Activated naive CD8-positive, alpha-beta T cell treated with anti-CD3 and anti-CD28 coated beads for 36 hours (primary cell): Measurements from ENCODE around the gene DSCAML1. TPM values are rescaled to one million over a fixed set of nuclear protein-coding genes. Genes with fewer than 3 reads are reported as not detected.

Experiments used
- DNase-seq: peaks from one replicate; pipeline ENCODE4 v3.0.0; 2021
- H3K27ac Mint-ChIP-seq: one replicate; pipeline ENCODE4 v1.8.0; 2022; ENCODE audit warnings: mild to moderate bottlenecking, moderate library complexity, mixed read lengths
- H3K27me3 Mint-ChIP-seq: one replicate; pipeline ENCODE4 v1.8.0; 2022; ENCODE audit warnings: mild to moderate bottlenecking, mixed read lengths
- H3K36me3 Mint-ChIP-seq: one replicate; pipeline ENCODE4 v1.8.0; 2021; ENCODE audit warnings: mild to moderate bottlenecking, mixed read lengths
- H3K4me1 Mint-ChIP-seq: one replicate; pipeline ENCODE4 v1.8.0; 2021; ENCODE audit warnings: mixed read lengths
- H3K4me3 Mint-ChIP-seq: one replicate; pipeline ENCODE4 v1.8.0; 2022; ENCODE audit warnings: mild to moderate bottlenecking, moderate library complexity, mixed read lengths
- H3K9me3 Mint-ChIP-seq: one replicate; pipeline ENCODE4 v1.8.0; 2022; ENCODE audit warnings: mixed read lengths
- total RNA-seq, 2 experiments: library from RNA; stranded (reverse); gene quantifications; one replicate each; pipeline ENCODE4 v1.2.3, GENCODE V29; 2021

DSCAML1 gene
- total RNA-seq = under 1 TPM; 0.87 to 0.94 TPM

DNA sequence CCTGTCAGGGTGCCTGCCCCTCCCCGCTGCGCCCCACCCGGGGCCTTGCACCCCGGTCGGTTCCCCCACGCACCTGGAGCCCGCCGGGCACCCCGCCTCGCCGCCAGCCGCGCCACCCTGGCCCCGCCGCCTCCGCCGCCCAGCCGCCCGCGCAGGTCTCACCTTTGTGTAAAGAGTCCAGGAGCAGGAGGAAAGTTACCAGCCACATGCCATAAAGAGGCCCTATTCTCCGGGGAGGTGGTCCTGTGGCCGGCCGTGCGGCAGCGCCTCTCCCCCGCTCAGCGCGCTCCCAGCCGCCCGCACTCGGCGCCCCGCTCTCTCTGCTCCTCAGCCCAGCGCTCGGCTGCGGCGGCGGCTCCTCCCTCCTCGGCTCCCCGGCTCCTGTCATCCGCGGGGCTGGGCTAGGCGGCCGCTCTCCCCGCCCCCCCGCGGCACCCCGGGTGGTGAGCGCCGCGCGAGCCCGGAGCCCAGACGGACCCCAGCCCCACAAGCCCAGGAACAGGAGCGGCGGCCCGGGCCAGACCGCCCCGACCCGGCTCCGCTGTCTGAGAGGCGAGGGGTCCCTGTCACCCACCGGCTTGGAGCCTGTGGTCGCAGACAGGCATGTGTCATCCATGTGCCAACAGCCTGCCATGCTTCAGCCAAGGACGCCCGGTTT lies at the start of gene DSCAML1:
DSCAML1 (minus strand) TSS at position 345 of the 658 bp plus-strand sequence; CDS start at position 208, 137 bp downstream.
- Mint-ChIP-seq H3K27ac (no peak within 1 kb of the TSS), H3K4me1 (peaks cover 8% of the 10 kb centered on the region), H3K36me3 (no peaks in the 10 kb centered on the region), H3K27me3 (peaks cover 61% of the 10 kb centered on the region), H3K9me3 (no peaks in the 10 kb centered on the region), H3K4me3 (peak within 1 kb of the TSS; percentile 52)
- peak; percentile 66 for DNase-seq

GRCh38 chr11:117843666-117844484 lies 46.9 kb upstream of the DSCAML1 start:
- no peak overlapping the region for H3K27ac Mint-ChIP-seq
- no peaks in the 10 kb centered on the region for H3K9me3 Mint-ChIP-seq
- peaks cover 5% of the 10 kb centered on the region for H3K4me1 Mint-ChIP-seq
- no peak overlapping the region for H3K4me3 Mint-ChIP-seq
- peak; percentile 71 for DNase-seq
- H3K27me3 Mint-ChIP-seq = no peaks in the 10 kb centered on the region
- H3K36me3 Mint-ChIP-seq = no peaks in the 10 kb centered on the region

- Mint-ChIP-seq H3K9me3 (no peaks in the 10 kb centered on the region), H3K36me3 (no peaks in the 10 kb centered on the region), H3K4me1 (peaks cover 6% of the 10 kb centered on the region)
Observed at GRCh38 chr11:117842131-117842941, 45.3 kb upstream of the DSCAML1 start.

DNA sequence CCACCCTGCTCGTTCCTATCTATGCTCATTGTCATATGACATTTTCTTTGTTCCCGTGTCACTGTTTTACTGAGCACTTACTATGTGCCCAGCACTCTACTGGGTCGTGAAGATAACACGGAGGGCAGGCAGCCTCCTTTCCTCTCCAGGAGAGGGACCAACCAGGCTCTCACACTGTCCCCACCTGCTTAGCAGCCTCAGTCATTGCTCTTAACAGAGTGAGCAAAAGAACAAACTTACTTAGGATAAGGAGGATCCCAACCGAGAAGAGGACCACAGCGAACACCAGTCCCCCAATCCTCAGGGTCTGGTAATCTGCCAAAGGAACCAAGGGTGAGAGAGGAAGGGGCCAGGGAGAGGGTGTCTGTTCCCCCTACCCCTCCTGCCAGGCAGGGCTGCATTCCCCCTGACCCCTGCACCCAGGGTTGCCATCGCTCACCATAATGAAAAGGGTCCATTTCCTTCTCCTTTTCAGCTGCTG lies 44.6 kb upstream of the DSCAML1 start:
- Mint-ChIP-seq H3K27ac (no peak overlapping the region), H3K9me3 (no peaks in the 10 kb centered on the region), H3K36me3 (no peaks in the 10 kb centered on the region), H3K4me1 (peaks cover 6% of the 10 kb centered on the region), H3K27me3 (no peaks in the 10 kb centered on the region), H3K4me3 (no peak overlapping the region)
- no peak for DNase-seq

More at GRCh38 chr11:117842131-117842941, 45.3 kb upstream of the DSCAML1 start:
- no peak for DNase-seq
- Mint-ChIP-seq H3K27me3 (no peaks in the 10 kb centered on the region), H3K4me3 (no peak overlapping the region), H3K27ac (no peak overlapping the region)

GRCh38 chr11:117840881-117841550 lies 44.0 kb upstream of the DSCAML1 start:
- Mint-ChIP-seq H3K9me3 (no peaks in the 10 kb centered on the region), H3K4me1 (peaks cover 6% of the 10 kb centered on the region), H3K27me3 (no peaks in the 10 kb centered on the region), H3K36me3 (no peaks in the 10 kb centered on the region), H3K4me3 (no peak overlapping the region), H3K27ac (no peak overlapping the region)
- DNase-seq = no peak

- H3K27ac Mint-ChIP-seq = no peak overlapping the region
- DNase-seq = no peak
- H3K36me3 Mint-ChIP-seq = no peaks in the 10 kb centered on the region
- no peaks in the 10 kb centered on the region for H3K27me3 Mint-ChIP-seq
- peaks cover 6% of the 10 kb centered on the region for H3K4me1 Mint-ChIP-seq
- H3K4me3 Mint-ChIP-seq = no peak overlapping the region
- H3K9me3 Mint-ChIP-seq = no peaks in the 10 kb centered on the region
Observed at GRCh38 chr11:117839936-117840813, 43.2 kb upstream of the DSCAML1 start.

GRCh38 chr11:117839380-117839881 lies 42.4 kb upstream of the DSCAML1 start:
- peaks cover 6% of the 10 kb centered on the region for H3K4me1 Mint-ChIP-seq
- no peaks in the 10 kb centered on the region for H3K36me3 Mint-ChIP-seq
- no peaks in the 10 kb centered on the region for H3K9me3 Mint-ChIP-seq
- H3K27ac Mint-ChIP-seq = no peak overlapping the region
- H3K27me3 Mint-ChIP-seq = no peaks in the 10 kb centered on the region
- no peak overlapping the region for H3K4me3 Mint-ChIP-seq
- no peak for DNase-seq

- Mint-ChIP-seq H3K27ac (no peak overlapping the region), H3K4me3 (no peak overlapping the region), H3K4me1 (peaks cover 6% of the 10 kb centered on the region), H3K9me3 (no peaks in the 10 kb centered on the region), H3K27me3 (no peaks in the 10 kb centered on the region), H3K36me3 (no peaks in the 10 kb centered on the region)
- no peak for DNase-seq
Observed at GRCh38 chr11:117838901-117839300, 41.9 kb upstream of the DSCAML1 start.

DNA sequence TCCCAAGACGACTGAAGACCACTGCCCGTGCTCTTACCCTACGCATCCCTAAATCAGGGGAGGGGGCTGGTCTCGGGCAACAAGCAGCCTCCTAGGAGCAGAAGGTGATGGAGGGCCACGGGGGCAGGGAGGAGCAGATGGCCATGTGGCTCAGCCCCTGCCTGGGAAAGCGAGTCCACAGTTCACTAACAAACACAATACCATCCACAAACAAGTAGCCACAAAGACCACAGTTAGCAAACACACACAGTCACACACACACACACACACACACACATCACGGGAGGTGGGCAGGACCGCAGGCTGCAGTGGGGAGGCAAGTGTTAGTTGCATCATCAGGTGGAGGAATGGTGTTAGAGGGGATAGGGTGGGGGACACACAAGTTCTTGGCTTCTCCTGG lies 40.8 kb upstream of the DSCAML1 start:
- H3K27ac Mint-ChIP-seq = no peak overlapping the region
- H3K4me3 Mint-ChIP-seq = no peak overlapping the region
- DNase-seq = no peak
- H3K4me1 Mint-ChIP-seq = peaks cover 7% of the 10 kb centered on the region
- no peaks in the 10 kb centered on the region for H3K9me3 Mint-ChIP-seq
- H3K27me3 Mint-ChIP-seq = no peaks in the 10 kb centered on the region
- no peaks in the 10 kb centered on the region for H3K36me3 Mint-ChIP-seq

GRCh38 chr11:117837070-117837776 lies 40.2 kb upstream of the DSCAML1 start:
- H3K4me3 Mint-ChIP-seq = no peak overlapping the region
- DNase-seq = no peak
- no peaks in the 10 kb centered on the region for H3K36me3 Mint-ChIP-seq
- H3K27ac Mint-ChIP-seq = no peak overlapping the region
- no peaks in the 10 kb centered on the region for H3K9me3 Mint-ChIP-seq
- H3K27me3 Mint-ChIP-seq = no peaks in the 10 kb centered on the region
- peaks cover 8% of the 10 kb centered on the region for H3K4me1 Mint-ChIP-seq

GRCh38 chr11:117836077-117836960 lies 39.3 kb upstream of the DSCAML1 start:
- Mint-ChIP-seq H3K36me3 (no peaks in the 10 kb centered on the region), H3K27me3 (no peaks in the 10 kb centered on the region), H3K4me3 (no peak overlapping the region), H3K9me3 (no peaks in the 10 kb centered on the region), H3K4me1 (peaks cover 10% of the 10 kb centered on the region), H3K27ac (no peak overlapping the region)
- DNase-seq = no peak

GRCh38 chr11:117835576-117835975 lies 38.6 kb upstream of the DSCAML1 start:
- peaks cover 17% of the 10 kb centered on the region for H3K4me1 Mint-ChIP-seq
- no peaks in the 10 kb centered on the region for H3K27me3 Mint-ChIP-seq
- no peak overlapping the region for H3K27ac Mint-ChIP-seq
- H3K36me3 Mint-ChIP-seq = no peaks in the 10 kb centered on the region
- H3K4me3 Mint-ChIP-seq = no peak overlapping the region
- no peaks in the 10 kb centered on the region for H3K9me3 Mint-ChIP-seq
- DNase-seq = no peak
